DMS79 (cell line): ENCODE measurements around the gene DAB1.

Source experiments
- DNase-seq: peaks from one replicate; lab custom pipeline; 2025; lab: John Stamatoyannopoulos, UW

The DAB1 gene

GRCh38 chr1:56975446-56975845 is 448.4 kb downstream of the DAB1 start:
- no peak for DNase-seq

GRCh38 chr1:56973923-56974742 is 449.7 kb downstream of the DAB1 start:
- DNase-seq = no peak

- DNase-seq = no peak
Measured at GRCh38 chr1:56972976-56973375, 450.9 kb downstream of the DAB1 start.

- no peak for DNase-seq
Measured at GRCh38 chr1:56970280-56970679, 453.6 kb downstream of the DAB1 start.

- no peak for DNase-seq
Measured at GRCh38 chr1:56968878-56969495, 454.9 kb downstream of the DAB1 start.

- no peak for DNase-seq
Measured at GRCh38 chr1:56967900-56968832, 455.7 kb downstream of the DAB1 start.

- no peak for DNase-seq
Measured at GRCh38 chr1:56967355-56967754, 456.5 kb downstream of the DAB1 start.

GRCh38 chr1:56966698-56966999 is 457.2 kb downstream of the DAB1 start:
- DNase-seq = no peak

GRCh38 chr1:56965916-56966697 is 457.8 kb downstream of the DAB1 start, which contains the start of gene C8B:
Gene C8B, minus strand, starts transcription at chr1:56966015. Its CDS starts 67 bp downstream, at chr1:56965948.
- no peak for DNase-seq

- no peak for DNase-seq
Measured at GRCh38 chr1:56965191-56965590, 458.7 kb downstream of the DAB1 start.

- DNase-seq = no peak
Measured at GRCh38 chr1:56964349-56965017, 459.4 kb downstream of the DAB1 start.

- no peak for DNase-seq
Measured at GRCh38 chr1:56963667-56964066, 460.2 kb downstream of the DAB1 start.

GRCh38 chr1:56961426-56961825 is 462.4 kb downstream of the DAB1 start:
- no peak for DNase-seq

GRCh38 chr1:56958526-56958925 is 465.3 kb downstream of the DAB1 start:
- no peak for DNase-seq

GRCh38 chr1:56957931-56958330 is 465.9 kb downstream of the DAB1 start:
- DNase-seq = no peak

- DNase-seq = no peak
Measured at GRCh38 chr1:56954664-56955063, 469.2 kb downstream of the DAB1 start.

- no peak for DNase-seq
Measured at GRCh38 chr1:56953386-56953785, 470.5 kb downstream of the DAB1 start.

GRCh38 chr1:56952501-56952900 is 471.4 kb downstream of the DAB1 start:
- no peak for DNase-seq

- DNase-seq = no peak
Measured at GRCh38 chr1:56948403-56949023, 475.3 kb downstream of the DAB1 start.
